A172 (cell line): ENCODE data around the gene MTREX. TPM values are rescaled to one million over a fixed set of nuclear protein-coding genes. Genes with fewer than 3 reads are reported as not detected.

ENCODE experiments used
- DNase-seq: peaks from one replicate; pipeline ENCODE4 v3.0.0-alpha.2; 2015; ENCODE audit warnings: low spot score
- total RNA-seq: library from RNA; depleted of rRNA; stranded (reverse); fragments of >200 nt; shearing (Covaris generic); gene quantifications from 2 replicates; pipeline ENCODE4 v1.2.3, GENCODE V29; 2014

The MTREX gene
- total RNA-seq, 1 experiment from 2014 or later: 119 TPM

DNA sequence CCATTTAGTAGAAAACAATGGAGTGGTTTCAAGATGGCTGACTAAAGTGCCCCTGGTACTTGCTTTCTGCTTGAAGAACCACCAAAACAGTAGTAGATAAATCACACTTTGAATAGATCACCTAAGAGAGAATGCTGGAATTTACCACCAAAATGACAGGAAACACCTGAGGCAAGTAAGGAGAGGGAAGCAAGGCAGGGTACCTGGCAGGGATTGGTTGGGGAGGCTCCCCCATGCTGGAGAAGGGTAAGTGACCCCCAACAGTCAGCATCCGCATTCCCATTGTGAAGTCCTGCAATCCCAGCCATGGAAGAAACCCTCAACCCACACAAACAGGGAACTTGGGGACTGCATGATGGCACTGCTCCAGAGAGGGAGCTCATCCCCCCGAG lies 121.4 kb downstream of the MTREX start:
- no peak for DNase-seq

DNA sequence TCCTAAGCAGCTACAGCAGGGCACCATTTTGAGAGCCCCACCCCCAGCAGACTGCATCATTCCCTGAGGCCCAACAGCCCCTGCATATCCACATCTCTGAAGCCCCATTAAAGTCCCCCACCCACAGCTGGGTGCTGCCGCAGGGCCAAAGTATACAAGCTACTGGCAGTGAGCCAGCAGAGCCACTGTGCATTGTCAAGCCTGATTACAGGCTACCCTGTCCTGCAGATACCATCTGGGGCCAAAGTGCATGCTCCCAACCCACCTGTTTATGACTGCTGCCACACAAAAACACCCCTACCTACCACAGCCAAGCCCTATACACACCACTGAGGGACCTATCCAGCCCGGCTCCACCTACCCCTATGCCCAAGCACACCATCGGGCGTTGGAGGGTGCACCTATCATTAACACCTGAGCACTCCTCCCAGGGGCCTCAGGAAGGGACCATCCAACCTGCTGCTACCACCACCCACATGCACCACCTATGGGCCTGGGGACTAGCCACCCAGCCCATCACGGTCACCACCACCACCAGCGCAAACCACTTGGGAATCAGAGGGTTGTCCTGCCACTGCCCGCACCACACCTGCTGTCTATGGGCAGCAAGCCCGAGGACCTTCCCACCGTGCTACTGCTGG lies 121.9 kb downstream of the MTREX start:
- no peak for DNase-seq

DNA sequence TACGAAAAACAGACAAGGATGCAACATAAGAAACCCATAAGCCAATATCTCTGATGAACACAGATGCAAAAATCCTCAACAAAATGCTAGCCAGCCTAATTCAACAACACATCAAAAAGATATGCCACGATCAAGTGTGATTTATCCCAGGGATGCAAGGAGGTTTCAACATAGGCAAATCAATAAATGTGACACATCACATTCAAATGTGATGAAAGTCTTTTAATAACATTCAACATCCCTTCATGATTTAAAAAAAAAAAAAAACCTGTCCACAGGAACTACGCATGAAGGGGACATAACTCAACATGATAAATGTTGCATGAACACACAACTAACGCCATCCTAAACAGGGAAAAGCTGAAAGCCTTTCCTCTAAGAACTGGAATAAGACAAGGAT lies 124.8 kb downstream of the MTREX start:
- DNase-seq: no peak

DNA sequence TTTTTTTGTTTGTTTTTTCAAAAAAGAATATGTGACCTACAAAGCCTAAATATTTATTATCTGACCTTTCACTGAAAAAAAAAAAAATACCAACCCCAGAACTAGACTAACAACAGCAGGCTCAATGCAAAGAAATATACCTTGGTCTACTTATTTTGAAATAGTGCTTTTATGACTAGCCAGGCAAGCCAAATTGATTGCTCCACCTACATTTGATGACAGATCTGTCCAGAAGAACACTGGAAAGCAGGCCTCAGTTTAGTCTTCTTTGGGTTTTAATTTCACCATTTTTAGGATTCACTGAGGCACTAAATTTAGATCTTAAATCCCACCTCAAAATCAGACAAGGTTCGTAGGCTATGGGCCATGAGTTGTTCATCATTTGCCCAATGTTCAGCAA lies 129.7 kb downstream of the MTREX start:
- no peak for DNase-seq

DNA sequence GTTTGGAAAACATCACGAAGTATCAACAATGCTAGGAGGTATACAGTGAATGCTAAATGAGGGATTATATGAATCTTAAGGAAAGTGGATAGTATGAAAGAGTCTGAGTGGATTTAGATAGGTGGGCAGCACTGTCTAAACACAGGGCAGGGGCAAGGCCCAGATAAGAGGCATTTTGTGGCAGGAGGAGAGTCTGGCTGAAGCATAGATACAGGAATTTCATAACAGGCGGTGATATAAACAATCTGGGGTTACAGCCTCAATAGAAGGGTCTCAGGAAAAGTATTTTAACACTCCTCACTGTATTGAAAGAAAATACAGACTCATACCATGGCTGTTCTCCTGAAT lies 130.0 kb downstream of the MTREX start:
- DNase-seq: no peak

DNA sequence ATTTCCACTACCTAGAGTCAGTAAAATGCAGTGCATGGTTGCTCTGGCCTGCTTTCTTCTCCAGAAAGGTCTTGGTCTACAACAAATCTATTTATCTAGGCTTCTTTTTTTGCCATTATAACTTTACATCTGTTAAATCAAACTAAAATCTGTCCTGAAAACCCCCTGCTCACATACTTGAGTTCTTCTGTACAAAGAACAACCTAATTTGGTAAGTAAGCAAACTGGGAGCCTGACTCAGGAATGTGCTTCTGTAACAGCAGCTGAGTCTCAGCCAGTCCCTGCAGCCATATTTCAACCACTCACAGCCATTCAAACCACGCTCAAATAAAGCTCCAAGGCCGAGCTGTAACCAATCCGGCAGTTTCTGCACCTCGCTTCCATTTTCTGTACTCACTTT lies 131.2 kb downstream of the MTREX start:
- peak; percentile 48 for DNase-seq

DNA sequence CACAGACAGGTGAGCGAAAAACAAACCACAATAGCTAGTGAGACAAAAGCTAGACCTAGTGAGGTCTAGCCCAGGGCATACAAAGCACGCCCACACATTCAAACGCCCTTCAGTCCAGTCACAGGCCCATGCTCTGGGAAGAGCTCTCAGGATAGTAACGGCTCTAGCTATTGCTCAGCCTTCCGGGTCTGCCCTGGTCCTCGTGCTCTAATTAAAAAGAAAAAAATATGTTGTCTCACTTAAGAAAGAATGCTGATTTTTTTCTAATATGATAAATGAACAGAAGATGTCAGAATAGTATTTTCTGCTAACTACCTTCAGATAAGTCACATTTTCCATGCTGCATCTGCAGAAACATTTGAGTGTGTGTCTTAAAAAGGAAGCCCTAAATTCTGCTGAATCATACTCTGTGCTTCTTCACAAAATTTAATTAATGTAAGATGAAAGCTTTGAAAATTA lies 132.4 kb downstream of the MTREX start:
- no peak for DNase-seq

DNA sequence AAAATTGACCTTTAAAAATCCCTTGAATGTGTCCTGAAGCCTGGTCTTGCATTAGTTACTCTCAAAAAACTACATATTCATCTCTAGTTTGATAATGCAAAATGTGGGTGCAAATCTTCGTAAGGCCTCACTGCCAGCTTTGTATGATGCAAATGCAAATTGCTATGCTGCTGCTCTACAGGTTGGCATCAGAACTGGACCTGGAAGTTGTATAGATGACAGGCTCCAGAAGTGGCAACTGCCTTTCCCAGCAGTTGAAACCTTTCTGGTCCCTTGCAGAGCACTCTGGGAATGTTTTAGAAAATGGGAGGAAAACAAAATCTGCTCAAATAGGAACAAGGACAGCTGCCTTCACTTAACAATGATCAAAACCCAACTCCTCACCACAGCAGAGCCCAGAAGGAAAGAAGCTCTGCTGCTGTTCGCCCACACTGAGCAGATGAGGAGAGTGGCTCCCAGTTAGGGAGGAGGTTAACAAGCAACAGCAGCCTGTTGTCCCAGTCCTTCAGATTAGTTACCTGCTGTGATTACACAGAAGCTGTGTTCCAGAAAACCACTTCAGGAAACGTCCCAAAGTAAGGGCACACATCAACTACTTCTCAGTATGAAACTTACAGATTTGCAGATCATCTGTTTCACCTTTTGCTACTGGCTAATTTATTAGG lies 133.4 kb downstream of the MTREX start:
- no peak for DNase-seq

DNA sequence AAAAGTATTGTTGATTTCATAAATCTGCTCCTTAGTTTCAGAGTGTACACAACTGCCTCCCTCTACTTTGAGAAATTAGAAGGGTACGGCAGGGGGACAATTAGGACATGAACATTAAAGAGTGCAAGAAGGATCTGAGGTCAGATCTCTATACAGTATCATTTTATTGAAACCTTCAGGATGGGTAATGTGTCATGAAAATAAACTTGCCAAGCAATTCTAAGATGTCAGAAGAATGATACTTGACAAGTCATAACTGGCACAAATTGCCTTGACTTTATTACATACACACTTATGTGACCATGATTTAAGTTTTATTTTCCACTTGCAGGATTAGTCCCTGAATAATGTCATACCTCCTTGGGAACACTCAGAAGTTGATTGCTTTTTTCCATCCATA lies 134.2 kb downstream of the MTREX start:
- no peak for DNase-seq

DNA sequence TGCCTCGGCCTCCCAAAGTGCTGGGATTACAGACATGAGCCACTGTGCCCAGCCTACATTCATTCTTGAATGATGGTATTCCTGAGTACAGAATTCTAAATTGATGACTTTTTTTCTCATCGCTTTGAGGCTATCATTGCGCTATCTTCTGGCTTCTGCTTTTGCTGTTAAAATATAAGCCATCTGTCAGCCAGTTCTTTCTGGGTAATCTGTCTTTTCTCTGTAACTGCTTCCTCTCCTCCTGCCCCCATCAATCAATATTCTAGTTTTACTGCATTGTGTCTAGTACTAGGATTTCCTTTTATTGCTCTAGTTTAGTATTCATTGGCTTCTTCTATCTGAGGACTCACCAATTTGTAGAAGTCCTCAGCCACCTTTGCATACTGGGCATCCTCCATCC lies 138.0 kb downstream of the MTREX start:
- DNase-seq: no peak

DNA sequence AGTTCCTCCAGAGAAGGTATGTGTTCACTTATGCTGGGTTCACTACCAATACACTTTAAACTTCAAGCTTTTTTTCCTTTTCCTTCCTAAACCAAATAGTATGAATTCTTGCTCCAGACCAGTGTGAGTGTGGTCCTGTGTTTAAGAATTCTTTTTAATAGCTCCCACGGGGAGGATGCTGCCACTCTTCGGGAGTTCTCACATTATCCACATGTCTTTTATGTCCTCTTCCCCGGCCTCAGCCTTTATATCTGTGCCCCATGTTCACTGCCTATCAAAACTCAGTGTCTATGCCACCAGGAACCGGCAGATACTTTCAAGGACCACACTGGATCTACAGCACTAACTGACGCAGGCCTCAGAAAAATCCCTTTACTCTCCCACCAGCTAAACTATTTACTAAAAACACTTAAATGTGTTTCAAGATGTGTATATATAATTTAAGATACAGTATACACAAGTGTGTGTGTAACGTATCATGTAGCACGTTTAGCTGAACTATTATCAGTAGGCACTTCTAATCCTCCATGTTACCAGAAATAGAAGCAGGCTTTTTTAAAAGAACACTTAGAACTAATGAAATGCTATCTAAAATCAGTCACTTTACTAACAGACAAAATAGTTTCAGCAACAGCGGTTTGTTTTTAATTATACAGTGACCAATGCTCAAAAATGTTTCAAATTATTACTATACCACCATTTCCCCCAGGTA lies 139.0 kb downstream of the MTREX start:
- no peak for DNase-seq

DNA sequence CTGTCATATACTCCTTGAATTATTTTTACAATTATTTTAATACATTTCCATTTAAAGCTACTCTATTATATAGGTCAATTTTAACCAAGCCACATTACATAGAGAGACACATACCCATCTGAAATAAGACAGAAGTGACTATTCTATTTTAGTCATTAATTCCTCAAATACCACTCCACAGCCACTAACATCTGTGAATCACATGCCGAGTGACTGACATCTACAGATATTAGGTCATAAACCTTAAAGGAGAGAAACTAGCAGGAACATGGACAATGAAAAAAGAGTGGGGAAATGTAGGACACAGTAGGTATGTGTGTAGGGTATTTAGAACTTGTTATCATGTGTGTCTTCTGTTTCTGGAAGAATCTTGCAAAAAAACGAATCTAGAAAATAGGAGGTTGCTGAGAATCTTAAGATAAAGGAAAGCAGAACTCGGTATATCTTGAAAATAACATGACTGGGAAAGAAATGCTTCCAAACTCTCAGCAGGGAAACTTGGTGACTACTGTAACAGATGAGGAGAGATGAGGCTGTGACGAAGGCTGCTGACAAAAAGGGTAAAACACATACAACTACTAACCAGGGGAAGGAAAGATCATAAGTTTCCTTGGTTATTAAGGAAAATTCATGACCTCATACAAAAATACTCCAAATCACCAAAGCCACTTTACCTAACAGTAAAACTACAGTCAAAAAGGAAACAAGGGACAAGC lies 142.4 kb downstream of the MTREX start:
- DNase-seq: no peak

DNA sequence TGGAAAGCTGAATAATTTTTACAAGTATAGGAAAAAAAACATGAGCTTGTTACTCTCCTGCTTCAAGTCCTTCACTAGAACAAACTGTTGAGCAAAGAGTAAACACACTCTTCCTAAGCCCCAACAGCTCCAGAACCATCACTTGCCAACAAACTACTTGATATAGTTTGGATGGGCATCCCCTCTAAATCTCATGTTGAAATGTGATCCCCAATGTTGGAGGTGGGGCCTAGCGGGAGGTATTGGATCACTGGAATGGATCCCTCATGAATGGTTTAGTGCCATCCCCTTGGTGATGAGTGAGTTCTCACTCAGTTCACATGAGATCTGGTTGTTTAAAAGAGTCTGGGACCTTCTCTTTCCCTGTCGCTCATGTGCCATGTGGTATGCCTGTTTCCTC lies 144.2 kb downstream of the MTREX start:
- DNase-seq: no peak

DNA sequence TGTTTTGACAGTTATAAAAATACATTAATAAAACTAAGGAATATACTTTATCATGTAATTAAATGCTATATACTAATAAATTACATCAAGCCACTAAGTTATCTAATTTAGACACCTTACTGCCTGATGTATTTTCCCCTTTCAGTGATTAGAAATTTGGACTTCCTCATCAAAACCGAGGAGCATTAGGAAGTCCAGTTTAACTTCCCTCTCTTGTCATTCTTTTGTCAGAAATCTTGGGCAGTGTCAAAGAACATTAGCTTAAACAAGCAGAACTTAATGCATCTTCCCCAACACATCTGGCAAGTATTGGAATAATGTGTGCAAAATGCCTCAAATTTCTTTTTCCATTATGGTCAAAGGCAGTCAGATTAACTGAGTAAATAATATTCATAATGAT lies 145.4 kb downstream of the MTREX start:
- no peak for DNase-seq

DNA sequence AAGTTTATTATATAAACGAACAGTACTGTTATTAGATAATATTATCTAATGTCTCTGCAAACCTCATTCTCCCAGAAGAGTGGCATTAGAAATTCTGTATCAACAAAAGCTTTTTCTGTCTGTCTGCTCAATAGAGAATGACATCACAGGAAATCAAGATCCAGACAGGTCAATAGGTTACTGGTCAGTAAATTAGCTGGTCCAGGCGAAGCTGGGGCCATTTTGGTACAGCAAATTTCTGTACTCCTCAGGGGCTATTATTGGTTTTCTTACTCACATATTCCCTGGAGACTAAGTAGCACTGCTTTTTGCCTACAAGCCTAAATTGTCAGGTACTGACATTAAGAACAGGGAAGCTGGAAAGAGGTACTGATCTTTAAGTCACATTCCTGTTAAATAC lies 146.5 kb downstream of the MTREX start:
- no peak for DNase-seq

DNA sequence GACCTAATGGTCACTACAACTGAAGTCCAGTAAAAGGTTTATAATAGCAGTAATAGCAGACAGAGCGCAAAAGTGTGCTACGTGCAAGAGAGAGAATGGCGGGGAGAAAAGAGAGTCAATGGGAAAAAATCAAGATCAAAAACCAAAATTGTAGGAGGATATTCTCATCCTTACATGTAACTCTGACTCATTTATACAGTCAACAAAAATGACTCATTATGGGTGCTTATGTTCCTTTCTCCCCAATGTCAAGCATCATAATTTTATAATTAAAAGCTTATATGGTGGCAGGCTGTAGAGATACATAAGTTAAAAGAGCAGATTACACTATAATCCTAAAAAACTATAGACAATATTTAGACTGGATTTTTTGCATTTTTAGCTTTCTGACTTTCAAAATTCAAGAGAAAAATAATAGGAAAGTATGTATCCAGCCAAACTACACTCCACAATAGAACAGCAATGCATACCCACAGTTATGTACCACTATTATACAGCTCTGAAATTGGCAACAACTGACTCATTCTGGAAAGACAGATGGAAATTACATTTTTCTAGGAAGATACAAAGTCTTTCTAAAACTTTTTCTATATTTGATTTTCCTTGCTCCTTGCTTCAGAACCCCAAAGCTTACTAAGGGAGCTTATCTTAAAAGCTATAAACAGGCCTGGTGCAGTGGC lies 148.6 kb downstream of the MTREX start:
- peak; percentile 41 for DNase-seq

DNA sequence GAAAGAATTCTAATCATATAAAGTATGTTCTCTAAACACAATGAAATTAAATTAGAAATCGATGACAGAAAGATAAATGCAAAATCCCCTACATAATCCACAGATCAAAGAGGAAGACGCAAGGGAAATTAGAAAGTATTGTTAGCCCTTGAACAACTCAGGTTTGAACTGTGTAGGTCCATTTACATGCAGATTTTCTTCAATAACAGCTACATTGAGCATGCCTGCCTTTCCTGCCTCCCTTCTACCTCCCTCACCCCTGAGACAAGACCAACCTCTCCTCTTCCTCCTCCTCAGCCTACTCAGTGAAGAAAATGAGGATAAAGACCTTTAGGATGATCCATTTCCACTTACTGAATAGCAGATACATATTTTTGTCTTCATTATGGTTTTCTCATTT lies 151.8 kb downstream of the MTREX start:
- no peak for DNase-seq

DNA sequence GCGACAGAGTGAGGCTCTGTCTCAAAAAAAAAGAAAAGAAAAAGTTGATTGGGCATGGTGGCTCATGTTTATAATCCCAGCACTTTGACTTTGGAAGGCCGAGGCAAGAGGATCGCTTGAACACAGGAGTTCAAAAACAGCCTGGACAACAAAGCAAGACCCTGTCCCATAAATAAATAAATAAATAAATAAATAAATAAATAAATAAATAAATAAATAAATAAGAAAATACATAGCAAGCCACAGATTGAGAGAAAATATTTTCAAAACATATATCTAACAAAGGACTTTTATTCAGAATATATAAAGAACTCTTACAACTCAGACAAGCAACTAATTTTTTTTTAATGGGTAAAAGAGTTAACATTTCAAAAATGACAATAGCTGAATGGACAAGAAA lies 155.8 kb downstream of the MTREX start:
- no peak for DNase-seq

DNA sequence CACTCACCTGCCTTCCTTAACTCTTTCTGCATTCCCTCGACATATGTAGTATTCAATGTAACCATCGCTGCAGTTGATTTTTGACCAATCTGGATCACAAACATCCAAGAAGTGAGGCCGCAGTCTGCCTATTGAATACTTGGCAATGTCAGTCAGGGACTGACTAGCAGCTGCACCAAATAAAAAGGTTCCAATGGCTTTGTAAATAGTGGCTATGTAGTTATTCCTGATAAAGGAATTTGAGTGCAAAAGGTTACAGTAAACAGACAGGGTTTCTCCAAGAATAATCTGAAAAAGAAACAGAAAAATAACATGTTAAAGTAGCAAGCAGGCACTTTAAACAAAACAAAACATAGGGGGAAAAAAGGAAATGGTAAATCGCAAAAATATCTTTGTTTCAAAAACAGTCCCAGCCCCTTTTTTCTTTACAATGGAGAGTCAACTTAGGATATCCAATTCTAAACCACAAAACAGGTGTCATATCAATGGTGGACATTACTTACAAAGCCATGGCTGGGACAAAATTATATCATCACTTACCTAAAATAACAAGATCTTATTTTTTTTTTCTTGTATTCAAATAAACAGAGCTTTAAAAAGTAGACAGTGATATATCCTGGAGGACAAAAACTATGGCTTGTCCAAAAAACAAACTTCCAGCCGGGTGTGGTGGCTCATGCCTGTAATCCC lies 160.2 kb downstream of the MTREX start:
- no peak for DNase-seq

DNA sequence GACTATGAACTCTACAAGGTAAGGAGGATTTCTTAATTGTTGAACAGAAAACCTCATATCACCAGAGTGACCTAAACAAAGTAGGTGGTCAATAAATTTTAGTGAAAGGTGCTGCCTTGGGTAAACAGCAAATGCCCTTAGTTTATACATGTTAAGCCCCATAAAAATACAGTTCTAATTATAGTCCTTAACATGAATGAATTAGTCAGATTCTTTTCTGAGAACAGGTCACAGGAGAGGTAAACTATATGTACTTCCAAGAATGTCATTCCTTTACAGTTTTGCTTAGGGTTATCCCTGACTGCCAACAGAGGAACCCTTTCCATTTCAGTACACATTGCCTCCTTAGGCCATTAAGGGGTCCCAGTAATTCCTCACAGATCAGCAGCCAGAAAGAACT lies 162.1 kb downstream of the MTREX start:
- DNase-seq: no peak

DNA sequence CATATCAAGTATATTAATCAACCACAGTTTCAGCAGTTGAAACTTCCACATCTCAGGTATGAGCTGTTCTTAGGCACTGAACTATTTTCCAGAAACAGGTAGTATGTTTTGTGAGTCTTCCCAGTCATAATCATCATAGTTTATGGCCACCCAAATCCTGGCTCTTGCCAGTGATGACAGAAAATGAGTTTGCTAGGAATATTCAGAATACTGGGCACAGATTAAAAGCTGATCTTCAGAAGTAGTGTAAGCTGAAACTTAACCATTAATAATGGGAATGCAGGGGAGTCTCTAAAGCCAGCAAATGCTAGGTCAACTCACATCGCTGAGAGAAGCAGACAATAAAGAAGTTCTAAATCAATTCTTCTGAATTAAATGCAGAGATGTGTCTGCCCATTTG lies 162.5 kb downstream of the MTREX start:
- no peak for DNase-seq

DNA sequence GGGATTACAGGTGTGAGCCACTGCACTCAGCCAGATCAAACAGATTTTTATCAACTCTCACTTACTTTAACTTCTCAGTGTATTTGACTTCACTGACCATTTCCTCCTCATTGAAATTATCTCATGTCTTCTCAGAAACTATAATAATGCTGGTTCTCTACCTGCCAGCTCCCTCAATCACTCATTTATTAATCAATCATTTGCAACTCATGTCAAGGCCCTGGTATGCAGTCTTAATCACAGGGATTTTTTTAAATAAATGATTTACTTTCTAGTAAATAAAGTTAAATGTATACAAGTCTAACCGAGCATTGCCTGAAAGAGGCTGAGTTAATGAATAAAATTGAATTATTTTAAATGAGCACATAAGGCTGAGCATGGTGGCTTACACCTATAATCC lies 163.7 kb downstream of the MTREX start:
- no peak for DNase-seq
